Midbrain (tissue), 1 donor: Measurements from ENCODE around the gene SPACA7.

Source experiments
- DNase-seq: peaks from one replicate; lab custom pipeline; 2025; lab: John Stamatoyannopoulos, UW

The SPACA7 gene

GRCh38 chr13:112447761-112448603, 71.8 kb downstream of the SPACA7 start:
- DNase-seq: no peak

GRCh38 chr13:112448621-112449544, 72.7 kb downstream of the SPACA7 start:
- DNase-seq: no peak

- no peak for DNase-seq
Observed at GRCh38 chr13:112449545-112449930, 73.4 kb downstream of the SPACA7 start.

GRCh38 chr13:112450118-112450903, 74.2 kb downstream of the SPACA7 start:
- no peak for DNase-seq

GRCh38 chr13:112450904-112451240, 74.7 kb downstream of the SPACA7 start:
- DNase-seq: no peak

- no peak for DNase-seq
Observed at GRCh38 chr13:112451512-112452379, 75.6 kb downstream of the SPACA7 start.

GRCh38 chr13:112452380-112453206, 76.4 kb downstream of the SPACA7 start:
- no peak for DNase-seq

- no peak for DNase-seq
Observed at GRCh38 chr13:112453207-112453829, 77.2 kb downstream of the SPACA7 start.

GRCh38 chr13:112453874-112454647, 77.9 kb downstream of the SPACA7 start:
- DNase-seq: no peak

GRCh38 chr13:112454648-112455334, 78.6 kb downstream of the SPACA7 start:
- no peak for DNase-seq

GRCh38 chr13:112455476-112456059, 79.4 kb downstream of the SPACA7 start:
- DNase-seq: no peak

GRCh38 chr13:112456138-112457056, 80.2 kb downstream of the SPACA7 start:
- no peak for DNase-seq

- DNase-seq: no peak
Observed at GRCh38 chr13:112457081-112457480, 80.9 kb downstream of the SPACA7 start.

- DNase-seq: no peak
Observed at GRCh38 chr13:112457485-112457884, 81.3 kb downstream of the SPACA7 start.

- DNase-seq: no peak
Observed at GRCh38 chr13:112462408-112462807, 86.3 kb downstream of the SPACA7 start.

- no peak for DNase-seq
Observed at GRCh38 chr13:112464720-112465119, 88.6 kb downstream of the SPACA7 start.
